OCI-M2 (cell line): Measurements from ENCODE around the gene MEGF11.
"Not testable (repeated sequence)": the region's sequence is repeated elsewhere in the genome, so short reads cannot be mapped to it uniquely, and the experiment has no call there.

Source experiments
- DNase-seq: peaks from one replicate; lab custom pipeline; 2025; ENCODE audit not compliant: unreplicated experiment; lab: John Stamatoyannopoulos, UW

MEGF11 gene

GRCh38 chr15:65869954-65870871 is 383.3 kb downstream of the MEGF11 start:
- DNase-seq, result no peak

DNA sequence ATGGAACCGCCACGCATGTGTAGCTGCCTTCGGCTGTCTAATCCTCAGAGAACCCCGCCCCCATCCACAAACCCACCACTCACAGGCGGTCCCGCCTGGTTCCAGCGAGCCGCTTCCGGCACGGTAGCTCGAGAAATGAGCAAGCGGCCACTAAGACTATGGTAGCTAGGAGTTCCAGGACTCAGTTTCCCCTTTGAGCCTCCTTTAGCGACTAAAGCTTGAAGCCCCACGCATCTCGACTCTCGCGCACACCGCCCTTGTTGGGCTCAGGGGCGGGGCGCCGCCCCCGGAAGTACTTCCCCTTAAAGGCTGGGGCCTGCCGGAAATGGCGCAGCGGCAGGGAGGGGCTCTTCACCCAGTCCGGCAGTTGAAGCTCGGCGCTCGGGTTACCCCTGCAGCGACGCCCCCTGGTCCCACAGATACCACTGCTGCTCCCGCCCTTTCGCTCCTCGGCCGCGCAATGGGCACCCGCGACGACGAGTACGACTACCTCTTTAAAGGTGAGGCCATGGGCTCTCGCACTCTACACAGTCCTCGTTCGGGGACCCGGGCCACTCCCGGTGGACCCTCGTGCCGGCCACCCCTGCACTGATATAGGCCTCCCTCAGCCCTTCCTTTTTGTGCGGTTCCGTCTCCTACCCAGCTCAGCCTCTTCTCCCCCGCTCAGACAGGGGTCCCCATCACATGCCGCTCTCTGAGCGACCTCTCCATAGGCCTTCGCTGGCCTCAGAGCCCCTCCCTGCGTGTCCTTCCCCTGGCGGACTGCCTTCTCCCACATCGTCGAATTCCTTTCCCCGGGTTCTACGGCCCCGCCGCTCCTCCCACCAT is 384.2 kb downstream of the MEGF11 start, which contains the start of gene RAB11A:
Gene RAB11A (plus strand): TSS at position 366 of the 828 bp plus-strand sequence. CDS start 95 bp downstream, at position 461.
- DNase-seq, result peak; percentile 88

GRCh38 chr15:65868546-65869125 is 384.9 kb downstream of the MEGF11 start:
- DNase-seq, result no peak

- DNase-seq, result not testable (repeated sequence)
These were observed 385.6 kb downstream of the MEGF11 start for GRCh38 chr15:65867933-65868332.

DNA sequence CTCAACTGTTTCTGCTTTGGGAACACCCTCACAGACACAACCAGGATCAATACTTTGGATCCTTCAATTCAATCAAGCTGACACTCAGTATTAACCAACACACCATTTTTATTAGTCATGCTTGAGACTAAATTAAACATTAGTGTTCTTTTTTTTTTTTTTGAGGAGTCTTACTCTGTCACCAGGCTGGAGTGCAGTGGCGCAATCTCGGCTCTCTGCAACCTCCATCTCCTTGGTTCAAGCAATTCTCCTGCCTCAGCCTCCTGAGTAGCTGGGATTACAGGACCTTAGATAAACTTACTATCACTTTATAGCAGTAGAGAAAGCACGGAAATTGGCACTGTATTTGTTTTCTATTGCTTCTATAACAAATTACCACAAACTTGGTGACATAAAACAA is 386.3 kb downstream of the MEGF11 start:
- DNase-seq, result no peak

GRCh38 chr15:65863106-65863505 is 390.4 kb downstream of the MEGF11 start:
- no peak for DNase-seq

GRCh38 chr15:65862682-65863081 is 390.9 kb downstream of the MEGF11 start:
- no peak for DNase-seq

DNA sequence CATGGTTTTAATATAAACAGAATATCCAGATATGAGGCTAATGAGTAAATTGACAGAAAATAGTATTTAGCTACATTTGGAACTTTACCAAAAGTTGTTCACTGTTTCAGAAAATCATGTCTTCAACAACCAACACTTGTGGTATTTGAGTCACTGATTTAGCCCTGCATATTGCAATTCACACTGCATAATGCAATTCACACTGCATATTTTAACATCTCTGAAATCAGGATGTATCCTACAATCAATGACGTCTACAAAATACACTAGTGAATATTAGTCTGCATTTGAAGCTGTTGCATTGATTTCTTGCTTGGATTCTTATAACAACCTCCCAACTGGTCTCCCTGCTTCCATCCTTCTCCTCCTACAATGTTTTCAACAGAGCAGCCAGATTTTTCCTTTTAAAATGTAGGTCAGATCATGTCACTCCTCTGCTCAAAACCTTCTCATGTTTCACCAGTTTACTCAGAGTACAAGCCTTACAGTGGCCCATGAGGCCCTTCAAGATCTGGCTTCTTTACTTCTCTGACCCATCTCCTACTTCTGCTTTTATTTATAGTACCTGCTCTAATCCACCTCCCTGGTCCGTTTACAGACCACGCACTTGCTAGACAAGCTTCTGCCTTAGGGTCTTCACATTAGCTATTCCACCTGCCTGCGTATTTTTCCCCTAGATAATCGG is 395.7 kb downstream of the MEGF11 start:
- DNase-seq, result no peak

DNA sequence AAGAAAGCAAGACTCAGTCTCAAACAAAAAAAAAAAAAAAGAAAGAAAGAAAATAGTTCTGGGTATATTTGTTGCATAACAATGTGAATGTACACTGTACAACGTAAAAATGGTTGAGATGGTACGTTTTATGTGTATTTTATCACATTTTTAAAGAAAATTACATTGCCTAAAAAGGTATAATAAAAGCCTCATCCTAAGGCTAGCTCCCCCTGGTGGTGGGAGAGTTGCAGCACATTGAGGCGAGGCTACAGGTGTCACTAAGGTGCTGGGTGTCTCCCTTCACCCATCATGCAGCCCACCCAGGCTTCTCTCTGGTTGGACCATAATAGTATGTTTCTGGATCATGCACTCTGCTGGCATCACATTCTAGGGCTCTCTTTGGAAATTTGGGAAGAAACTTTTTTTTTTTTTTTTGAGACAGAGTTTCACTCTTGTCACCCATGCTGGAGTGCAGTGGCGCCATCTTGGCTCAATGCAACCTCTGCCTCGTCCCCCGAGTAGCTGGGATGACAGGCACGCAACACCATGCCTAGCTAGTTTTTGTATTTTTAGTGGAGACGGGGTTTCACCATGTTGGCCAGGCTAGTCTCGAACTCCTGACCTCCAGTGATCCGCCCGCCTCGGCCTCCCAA is 396.6 kb downstream of the MEGF11 start:
- DNase-seq, result no peak

DNA sequence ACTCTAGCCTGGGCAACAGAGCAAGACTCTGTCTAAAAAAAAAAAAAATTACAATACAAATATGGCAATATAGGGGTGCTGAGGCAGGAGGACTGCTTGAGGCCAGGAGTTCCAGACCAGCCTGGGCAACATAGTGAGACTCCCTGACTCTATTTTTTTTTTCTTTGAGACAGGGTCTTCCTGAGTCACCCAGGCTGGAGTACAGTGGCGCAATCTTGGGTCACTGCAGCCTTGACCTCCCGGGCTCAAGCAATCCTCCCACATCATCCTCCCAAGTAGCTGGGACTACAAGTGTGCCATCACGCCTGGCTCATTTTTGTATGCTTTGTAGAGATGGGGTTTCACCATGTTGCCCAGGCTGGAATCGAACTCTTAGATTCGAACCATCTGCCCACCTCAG is 401.6 kb downstream of the MEGF11 start:
- DNase-seq, result no peak

GRCh38 chr15:65847989-65848388 is 405.6 kb downstream of the MEGF11 start:
- DNase-seq, result no peak

- DNase-seq, result no peak
These were observed 407.6 kb downstream of the MEGF11 start for GRCh38 chr15:65845826-65846519.
